ENCODE results near the gene MGAT4A. TPM values are rescaled to one million over a fixed set of nuclear protein-coding genes. Genes with fewer than 3 reads are reported as not detected.

MGAT4A gene
- total and polyA plus RNA-seq, 2 donors (not counting 1 experiment from before 2014, with no cell fraction given) = 16.5 to 32.7 TPM

- Histone ChIP-seq H3K79me2 (ENCODE audit: control insufficient read depth, insufficient read depth, low read length) (no peaks in the 10 kb centered on the region), H4K20me1 (ENCODE audit: control insufficient read depth, insufficient read depth, low read length, poor library complexity, severe bottlenecking) (no peaks in the 10 kb centered on the region), H3K4me3 (ENCODE audit: control extremely low read depth in 1 of 5, extremely low read depth in 1 of 5, insufficient read depth in 1 of 5, low read depth in 2 of 5, low read length in 4 of 5) (no peak overlapping the region), H3K9me3 (ENCODE audit: control extremely low read depth in 1 of 3, control insufficient read depth in 2 of 3, insufficient read depth in 1 of 3, low read length in 2 of 3) (no peaks in the 10 kb centered on the region), H3K27ac (ENCODE audit: low read length in 2 of 2) (no peak overlapping the region), H2AFZ (ENCODE audit: insufficient read depth, low read depth, low read length, poor library complexity, severe bottlenecking) (no peak overlapping the region), H3K9ac (ENCODE audit: low read length) (no peak overlapping the region), H3K4me2 (replicated peaks; ENCODE audit: low read depth, low read length, poor library complexity, severe bottlenecking) (no peak overlapping the region), H3K4me1 (ENCODE audit: control insufficient read depth in 2 of 2, insufficient read depth in 2 of 2, low read length in 2 of 2) (no peaks in the 10 kb centered on the region), H3K36me3 (replicated peaks in 1 of 2; ENCODE audit: control extremely low read depth in 1 of 2, control insufficient read depth in 1 of 2, extremely low read depth in 1 of 2, insufficient read depth in 2 of 2, low read length in 1 of 2) (peaks cover 15 to 27% of the 10 kb centered on the region in 2 experiments), H3K27me3 (replicated peaks in 1 of 4; ENCODE audit: control extremely low read depth in 1 of 4, control insufficient read depth in 3 of 4, insufficient read depth in 4 of 4, low read length in 3 of 4) (no peaks in the 10 kb centered on the region)
- DNase-seq = peak; percentile 63
- POLR2A ChIA-PET = no interaction called here
- Mint-ChIP-seq H3K27ac (no peak overlapping the region), H3K4me3 (no peak overlapping the region), H3K4me1 (no peaks in the 10 kb centered on the region), H3K9me3 (ENCODE audit: insufficient read depth) (no peaks in the 10 kb centered on the region), H3K27me3 (no peaks in the 10 kb centered on the region)
- TF ChIP-seq EZH2 (IDR thresholded peaks at IDR 0.05; ENCODE audit: borderline replicate concordance, insufficient read depth, low read depth, low read length, poor library complexity, severe bottlenecking) (no peak), CTCF (IDR thresholded peaks at IDR 0.05) (peak; percentile 93)
- peak; percentile 76 for ATAC-seq (ENCODE audit: low read depth)
- 74% methylated on average over 18 of the region's 19 CpGs for whole genome bisulfite sequencing (ENCODE audit: insufficient coverage)
- CTCF ChIA-PET = interaction anchor here (0.9 to 4.4 kb wide), 13 partner anchors 10 to 497 kb away, joined by 3 to 31 read pairs (median 4); no protein-coding TSS in a partner anchor
- intact Hi-C loops (cut with micrococcal nuclease) = loop anchor here (1.0 to 5.0 kb wide), 2 partner anchors 156 to 268 kb away; no protein-coding TSS in a partner anchor
Measured at GRCh38 chr2:98569197-98569793, 161.6 kb downstream of the MGAT4A start.

Other genes with a start within 250 kb of the MGAT4A start
- gene COA5, start 122.6 kb downstream of the MGAT4A start, total RNA-seq = 46.9 and 48.9 TPM in 2 replicates
- gene COA5, start 122.6 kb downstream of the MGAT4A start, polyA plus RNA-seq = 23.2 and 32.3 TPM in 2 replicates
- 38.8 and 45.5 TPM in 2 replicates for gene UNC50, start 122.5 kb downstream of the MGAT4A start, total RNA-seq
- 27.2 and 28.7 TPM in 2 replicates for gene UNC50, start 122.5 kb downstream of the MGAT4A start, polyA plus RNA-seq
- gene CRACDL, start 205.1 kb upstream of the MGAT4A start, total RNA-seq = 0.07 and 0.25 TPM in 2 replicates
- gene CRACDL, start 205.1 kb upstream of the MGAT4A start, polyA plus RNA-seq = not detected in 2 replicates